GM12891 (cell line): Measurements from ENCODE around the gene KCTD3.

ENCODE experiments used
- DNase-seq: peaks from one replicate; pipeline ENCODE4 v3.0.0; 2011; ENCODE audit warnings: low spot score; ENCODE audit not compliant: insufficient read length
- FAIRE-seq: peaks from 2 replicates; lab custom pipeline; 2011; peaks lifted over from hg19 to GRCh38; lab: Jason Lieb, UNC
- PAX5 ChIP-seq: IDR thresholded peaks from 2 replicates; pipeline ENCODE4 v1.6.1; 2011; ENCODE audit warnings: low read length, moderate library complexity, mild to moderate bottlenecking; ENCODE audit not compliant: insufficient read depth, severe bottlenecking
- POLR2A ChIP-seq: IDR thresholded peaks from 2 replicates; pipeline ENCODE4 v1.6.1; 2011; ENCODE audit warnings: low read depth, low read length, control low read depth
- POLR2AphosphoS5 ChIP-seq: IDR thresholded peaks from 2 replicates; pipeline ENCODE4 v1.6.1; 2011; ENCODE audit warnings: low read depth, low read length, control low read depth
- POU2F2 ChIP-seq: IDR thresholded peaks from 2 replicates; pipeline ENCODE4 v1.6.1; 2011; ENCODE audit warnings: low read depth, mild to moderate bottlenecking, control low read depth, low read length, moderate library complexity
- SPI1 ChIP-seq: IDR thresholded peaks from 2 replicates; pipeline ENCODE4 v1.6.1; 2011; ENCODE audit warnings: low read depth, low read length, control low read depth
- TAF1 ChIP-seq: IDR thresholded peaks from 2 replicates; pipeline ENCODE4 v1.6.1; 2011; ENCODE audit warnings: low read depth, low read length, control low read depth

Gene KCTD3

GRCh38 chr1:215623162-215623561 is 56.1 kb downstream of the KCTD3 start:
- FAIRE-seq (no peak), DNase-seq (no peak)
- TF ChIP-seq SPI1: no peak
- TF ChIP-seq POLR2AphosphoS5: no peak
- TF ChIP-seq POU2F2: no peak
- TF ChIP-seq PAX5: no peak
- TF ChIP-seq POLR2A: no peak

- FAIRE-seq: no peak
- no peak for TF ChIP-seq POLR2AphosphoS5
- TF ChIP-seq TAF1: no peak
- no peak for DNase-seq
These were observed 58.8 kb downstream of the KCTD3 start for GRCh38 chr1:215625949-215626348.

- DNase-seq (no peak), FAIRE-seq (no peak)
- no peak for TF ChIP-seq TAF1
- no peak for TF ChIP-seq PAX5
- TF ChIP-seq SPI1: no peak
- TF ChIP-seq POLR2AphosphoS5: no peak
- no peak for TF ChIP-seq POLR2A
- no peak for TF ChIP-seq POU2F2
These were observed 63.9 kb downstream of the KCTD3 start for GRCh38 chr1:215631040-215631439.

GRCh38 chr1:215631489-215631888 is 64.4 kb downstream of the KCTD3 start:
- no peak for TF ChIP-seq POU2F2
- TF ChIP-seq POLR2A: no peak
- no peak for TF ChIP-seq TAF1
- no peak for TF ChIP-seq POLR2AphosphoS5
- no peak for TF ChIP-seq SPI1
- no peak for TF ChIP-seq PAX5
- DNase-seq (no peak), FAIRE-seq (no peak)

GRCh38 chr1:215635827-215636226 is 68.7 kb downstream of the KCTD3 start:
- TF ChIP-seq POU2F2: no peak
- no peak for TF ChIP-seq POLR2A
- no peak for TF ChIP-seq PAX5
- TF ChIP-seq SPI1: no peak
- no peak for TF ChIP-seq TAF1
- TF ChIP-seq POLR2AphosphoS5: no peak
- FAIRE-seq (no peak), DNase-seq (no peak)

GRCh38 chr1:215636258-215636965 is 69.3 kb downstream of the KCTD3 start:
- TF ChIP-seq SPI1 (no peak), POLR2AphosphoS5 (no peak), POLR2A (no peak), POU2F2 (no peak), TAF1 (no peak), PAX5 (no peak)
- no peak for DNase-seq
- FAIRE-seq: no peak

GRCh38 chr1:215637041-215637573 is 70.0 kb downstream of the KCTD3 start:
- no peak for TF ChIP-seq TAF1
- TF ChIP-seq POLR2AphosphoS5: no peak
- no peak for TF ChIP-seq PAX5
- no peak for TF ChIP-seq POU2F2
- FAIRE-seq: no peak
- no peak for DNase-seq

GRCh38 chr1:215640429-215641148 is 73.5 kb downstream of the KCTD3 start:
- no peak for FAIRE-seq
- TF ChIP-seq POU2F2 (no peak), POLR2AphosphoS5 (no peak)
- DNase-seq: no peak

- no peak for DNase-seq
- TF ChIP-seq SPI1 (no peak), PAX5 (no peak), TAF1 (no peak)
- FAIRE-seq: no peak
These were observed 76.7 kb downstream of the KCTD3 start for GRCh38 chr1:215643592-215644321.

- no peak for TF ChIP-seq POU2F2
- TF ChIP-seq POLR2AphosphoS5: no peak
- TF ChIP-seq TAF1: no peak
- no peak for TF ChIP-seq POLR2A
- no peak for TF ChIP-seq SPI1
- no peak for TF ChIP-seq PAX5
- FAIRE-seq: no peak
- no peak for DNase-seq
These were observed 78.1 kb downstream of the KCTD3 start for GRCh38 chr1:215645182-215645581.
